Activated naive CD8-positive, alpha-beta T cell treated with anti-CD3 and anti-CD28 coated beads, Interleukin-2, amount 50 U/mL, for 24 hours (primary cell): ENCODE data around the gene MERTK.
"Not testable (repeated sequence)": the region's sequence is repeated elsewhere in the genome, so short reads cannot be mapped to it uniquely, and the experiment has no call there.

Experiments
- ATAC-seq: fragments of 150-1000 bp; cut with Tn5 transposase; one replicate; pipeline ENCODE4 v1.10.0; 2021
- DNase-seq: peaks from one replicate; pipeline ENCODE4 v3.0.0; 2021
- H3K27ac Mint-ChIP-seq: one replicate; pipeline ENCODE4 v1.8.0; 2021; ENCODE audit warnings: mild to moderate bottlenecking, mixed read lengths
- H3K27me3 Mint-ChIP-seq: one replicate; pipeline ENCODE4 v1.8.0; 2021; ENCODE audit warnings: mixed read lengths
- H3K36me3 Mint-ChIP-seq: one replicate; pipeline ENCODE4 v1.8.0; 2021; ENCODE audit warnings: low read depth, mixed read lengths
- H3K4me1 Mint-ChIP-seq: one replicate; pipeline ENCODE4 v1.8.0; 2021; ENCODE audit warnings: mixed read lengths
- H3K4me3 Mint-ChIP-seq: one replicate; pipeline ENCODE4 v1.8.0; 2021; ENCODE audit warnings: mild to moderate bottlenecking, moderate library complexity, mixed read lengths
- H3K9me3 Mint-ChIP-seq: one replicate; pipeline ENCODE4 v1.8.0; 2021; ENCODE audit warnings: mixed read lengths

Gene MERTK

DNA sequence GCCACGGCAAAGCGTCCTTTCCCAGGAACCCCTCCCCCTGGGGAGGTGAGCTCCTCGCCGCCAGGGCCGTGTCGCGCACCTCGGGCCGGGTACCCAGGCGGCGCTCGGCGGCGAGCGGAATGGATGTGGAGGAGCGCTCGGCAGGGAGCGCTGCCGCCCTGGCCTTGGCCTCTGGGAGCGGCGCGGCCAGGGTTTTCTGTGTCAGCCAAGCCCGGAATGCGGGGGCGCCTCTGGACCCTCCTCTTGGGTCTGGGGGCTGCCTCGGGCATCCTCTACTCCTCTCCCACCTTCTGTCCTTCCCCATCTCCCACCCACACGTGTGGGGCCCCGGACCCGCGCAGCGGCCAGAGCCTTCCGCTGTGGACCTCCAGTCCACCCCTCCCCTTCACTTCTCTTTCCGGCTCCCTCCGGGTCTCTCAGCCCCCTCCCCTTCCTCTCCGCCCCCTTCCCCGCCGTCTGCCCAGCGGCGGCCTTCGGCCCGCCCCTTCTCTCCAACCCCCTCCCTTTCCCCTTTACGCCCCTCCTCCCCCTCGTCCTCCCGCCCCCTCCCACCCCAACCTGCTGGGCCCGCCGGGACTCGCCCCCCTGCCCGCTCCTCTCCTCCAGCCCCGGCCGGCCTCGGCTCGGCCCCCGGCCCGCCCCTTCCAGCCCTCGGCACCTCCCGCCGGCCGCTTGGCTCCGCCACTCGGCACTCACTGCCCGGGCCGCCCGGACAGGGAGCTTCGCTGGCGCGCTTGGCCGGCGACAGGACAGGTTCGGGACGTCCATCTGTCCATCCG lies at the start of gene MERTK:
Gene MERTK (plus strand): TSS at position 684 of the 779 bp plus-strand sequence. CDS start 129 bp downstream, outside the sequence.
- DNase-seq = peak; percentile 67
- Mint-ChIP-seq H3K4me3 (peak within 1 kb of the TSS; percentile 77), H3K36me3 (no peaks in the 10 kb centered on the region), H3K9me3 (no peaks in the 10 kb centered on the region), H3K27ac (no peak within 1 kb of the TSS), H3K27me3 (peaks cover 30% of the 10 kb centered on the region), H3K4me1 (peaks cover 13% of the 10 kb centered on the region)
- peak; percentile 95 for ATAC-seq

GRCh38 chr2:111850646-111851045 lies 47.8 kb upstream of the MERTK start:
- not testable (repeated sequence) for H3K4me3 Mint-ChIP-seq, H3K27me3 Mint-ChIP-seq, H3K4me1 Mint-ChIP-seq, H3K27ac Mint-ChIP-seq, ATAC-seq, H3K9me3 Mint-ChIP-seq
- DNase-seq = peak; percentile 29
- H3K36me3 Mint-ChIP-seq = peaks cover 41% of the 10 kb centered on the region

DNA sequence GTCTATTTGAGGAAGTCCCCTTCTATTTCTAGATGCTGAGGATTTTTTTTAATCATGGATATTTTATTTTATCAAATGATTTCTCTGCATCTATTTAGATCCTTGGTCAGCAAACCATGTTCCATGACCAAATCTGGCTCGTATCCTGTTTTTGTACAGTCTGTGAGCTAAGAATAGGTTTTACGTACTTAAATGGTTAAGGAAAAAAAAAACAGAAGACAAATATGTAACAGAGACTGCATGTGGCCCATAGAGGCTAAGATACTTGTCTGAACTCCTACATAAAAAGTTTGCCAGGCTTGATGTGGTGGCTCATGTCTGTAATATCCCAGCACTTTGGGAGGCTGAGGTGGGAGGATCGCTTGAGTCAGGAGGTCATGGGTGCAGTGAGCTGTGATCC lies 45.9 kb upstream of the MERTK start:
- not testable (repeated sequence) for H3K4me1 Mint-ChIP-seq, H3K9me3 Mint-ChIP-seq, H3K27ac Mint-ChIP-seq, H3K4me3 Mint-ChIP-seq, H3K27me3 Mint-ChIP-seq, ATAC-seq, DNase-seq
- peaks cover 47% of the 10 kb centered on the region for H3K36me3 Mint-ChIP-seq

- DNase-seq, H3K4me1 Mint-ChIP-seq, H3K27me3 Mint-ChIP-seq, H3K9me3 Mint-ChIP-seq, H3K27ac Mint-ChIP-seq, H3K4me3 Mint-ChIP-seq: not testable (repeated sequence)
- H3K36me3 Mint-ChIP-seq = peaks cover 43% of the 10 kb centered on the region
- ATAC-seq = peak; percentile 83
These were observed 38.4 kb upstream of the MERTK start for GRCh38 chr2:111860005-111860404.

- not testable (repeated sequence) for H3K4me3 Mint-ChIP-seq, ATAC-seq
These were observed 33.3 kb upstream of the MERTK start for GRCh38 chr2:111865124-111865523.

DNA sequence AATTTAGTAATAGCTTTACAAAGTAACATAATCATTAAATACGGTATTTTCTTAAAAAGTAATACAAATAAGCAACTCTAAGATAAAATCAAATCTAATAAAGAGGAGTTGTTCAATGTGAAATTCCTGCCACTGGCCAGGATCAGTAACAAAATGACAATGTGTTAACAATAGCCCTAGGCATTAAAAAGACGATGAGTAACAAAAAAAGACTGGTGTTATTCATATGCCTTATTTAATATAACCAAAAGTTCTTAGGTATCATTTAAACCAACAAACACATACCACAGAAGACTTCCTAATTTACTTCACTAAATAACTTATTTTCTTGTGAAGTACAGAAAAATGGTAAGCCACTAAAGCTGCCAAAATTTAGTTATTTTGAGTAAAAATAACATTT lies 25.6 kb upstream of the MERTK start:
- H3K27ac Mint-ChIP-seq, H3K27me3 Mint-ChIP-seq, ATAC-seq, H3K9me3 Mint-ChIP-seq, H3K4me3 Mint-ChIP-seq, DNase-seq: not testable (repeated sequence)
- Mint-ChIP-seq H3K36me3 (peaks cover 58% of the 10 kb centered on the region), H3K4me1 (peaks cover 18% of the 10 kb centered on the region)

More at GRCh38 chr2:111865124-111865523, 33.3 kb upstream of the MERTK start:
- H3K36me3 Mint-ChIP-seq = peaks cover 34% of the 10 kb centered on the region
- not testable (repeated sequence) for H3K4me1 Mint-ChIP-seq, H3K27ac Mint-ChIP-seq, H3K9me3 Mint-ChIP-seq, H3K27me3 Mint-ChIP-seq, DNase-seq

GRCh38 chr2:111883661-111884591 lies 14.5 kb upstream of the MERTK start, which contains the start of gene ANAPC1:
TSS of gene ANAPC1 (minus strand) at chr2:111884193. CDS start at chr2:111880825, 3,368 bp downstream.
- DNase-seq (peak; percentile 91), ATAC-seq (peak; percentile 91)
- H3K36me3 Mint-ChIP-seq = peaks cover 22% of the 10 kb centered on the region
- peak within 1 kb of the TSS; percentile 98 for H3K27ac Mint-ChIP-seq
- peaks cover 31% of the 10 kb centered on the region for H3K4me1 Mint-ChIP-seq
- H3K27me3 Mint-ChIP-seq = no peaks in the 10 kb centered on the region
- H3K4me3 Mint-ChIP-seq = peak within 1 kb of the TSS; percentile 96
- no peaks in the 10 kb centered on the region for H3K9me3 Mint-ChIP-seq

DNA sequence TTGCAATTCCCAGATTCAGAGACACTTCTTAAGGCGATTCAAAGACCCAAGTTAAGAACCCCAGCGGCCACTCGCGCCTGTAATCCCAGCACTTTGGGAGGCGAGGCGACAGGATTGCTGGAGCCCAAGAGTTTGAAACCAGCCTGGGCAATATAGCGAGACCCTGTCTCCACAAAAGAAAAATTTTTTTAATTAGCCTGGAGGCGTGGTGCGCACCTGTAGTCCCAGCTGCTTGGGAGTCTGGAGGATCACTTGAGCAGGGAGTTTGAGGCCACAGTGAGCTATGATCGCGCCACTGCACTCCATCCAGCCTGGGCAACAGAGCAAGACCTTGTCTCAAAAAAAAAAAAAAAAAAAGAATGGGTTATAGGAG lies 13.8 kb upstream of the MERTK start:
- Mint-ChIP-seq H3K27ac (peak overlapping the region; percentile 98), H3K36me3 (peaks cover 19% of the 10 kb centered on the region), H3K4me3 (peak overlapping the region; percentile 96), H3K9me3 (no peaks in the 10 kb centered on the region), H3K4me1 (peaks cover 29% of the 10 kb centered on the region), H3K27me3 (no peaks in the 10 kb centered on the region)
- ATAC-seq = no peak
- DNase-seq = no peak

- H3K27ac Mint-ChIP-seq = no peak overlapping the region
- H3K9me3 Mint-ChIP-seq = no peaks in the 10 kb centered on the region
- ATAC-seq (no peak), DNase-seq (no peak)
- peaks cover 29% of the 10 kb centered on the region for H3K27me3 Mint-ChIP-seq
- H3K4me1 Mint-ChIP-seq = peaks cover 13% of the 10 kb centered on the region
- no peaks in the 10 kb centered on the region for H3K36me3 Mint-ChIP-seq
- H3K4me3 Mint-ChIP-seq = no peak overlapping the region
These were observed 2.4 kb upstream of the MERTK start for GRCh38 chr2:111896024-111896423.

DNA sequence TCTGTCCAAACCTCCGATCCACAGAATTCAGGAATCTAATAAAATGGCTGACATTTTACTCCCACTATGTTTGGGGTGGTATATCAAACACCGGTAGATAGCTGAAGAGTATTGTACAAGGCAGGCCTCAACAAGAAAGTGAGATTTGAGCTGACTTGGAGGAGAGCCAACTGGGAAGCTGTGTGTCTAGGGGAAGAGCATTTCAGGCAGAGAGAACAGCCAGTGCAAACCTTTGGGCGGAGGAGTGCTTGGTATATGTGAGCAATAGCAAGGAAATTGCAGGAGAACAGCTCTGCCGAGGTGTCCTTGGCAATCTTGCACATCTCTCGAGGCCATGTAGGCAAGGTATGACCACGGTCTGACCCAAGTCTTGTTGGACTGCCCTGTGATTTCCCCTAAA lies 1.8 kb upstream of the MERTK start:
- Mint-ChIP-seq H3K4me1 (peaks cover 13% of the 10 kb centered on the region), H3K36me3 (no peaks in the 10 kb centered on the region), H3K27me3 (peaks cover 30% of the 10 kb centered on the region), H3K27ac (no peak overlapping the region), H3K9me3 (no peaks in the 10 kb centered on the region), H3K4me3 (no peak overlapping the region)
- DNase-seq (no peak), ATAC-seq (no peak)

- Mint-ChIP-seq H3K27me3 (peaks cover 30% of the 10 kb centered on the region), H3K4me3 (peak overlapping the region; percentile 77), H3K4me1 (peaks cover 13% of the 10 kb centered on the region), H3K9me3 (no peaks in the 10 kb centered on the region), H3K36me3 (no peaks in the 10 kb centered on the region), H3K27ac (no peak overlapping the region)
- DNase-seq = no peak
- ATAC-seq = no peak
These were observed 830 bp upstream of the MERTK start for GRCh38 chr2:111897630-111897923.

DNA sequence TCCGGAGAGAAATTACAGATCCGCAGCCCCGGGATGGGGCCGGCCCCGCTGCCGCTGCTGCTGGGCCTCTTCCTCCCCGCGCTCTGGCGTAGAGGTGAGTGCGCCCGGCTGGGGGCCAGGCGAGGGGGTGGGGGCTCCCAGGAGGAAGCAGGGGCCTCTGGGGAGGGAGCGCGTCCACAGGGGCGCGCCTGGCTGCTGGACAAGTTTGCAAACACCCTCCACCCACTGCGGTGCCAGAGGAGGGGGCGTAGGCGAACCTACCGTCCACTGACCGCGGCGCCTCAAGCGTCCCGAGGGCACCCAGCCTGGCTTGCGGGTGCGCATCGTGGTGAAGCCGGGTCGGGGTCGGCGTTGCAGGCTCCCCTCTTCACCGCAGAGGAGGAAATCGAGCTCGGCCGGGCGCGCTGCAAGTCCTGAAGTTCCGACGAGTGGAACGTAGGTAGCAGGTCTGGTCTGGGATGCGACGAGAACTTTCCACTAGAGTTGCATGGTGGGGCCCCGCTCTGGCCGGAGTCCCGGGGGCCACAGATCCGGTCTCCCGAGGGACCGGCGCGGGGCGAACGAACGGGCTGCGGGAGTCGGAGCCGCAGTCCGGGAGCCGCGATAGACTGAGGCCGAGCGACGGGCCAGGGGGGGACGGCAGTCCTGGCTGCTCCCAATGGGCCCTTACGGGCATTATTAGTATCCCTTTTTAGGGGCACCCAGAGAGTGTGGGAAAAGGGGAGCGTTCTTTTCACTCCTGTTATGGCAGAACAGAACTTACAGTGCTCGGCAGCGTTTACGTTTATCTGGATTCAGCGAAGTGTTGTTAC lies 502 bp downstream of the MERTK start:
- peak; percentile 4 for ATAC-seq
- peak; percentile 19 for DNase-seq
- H3K36me3 Mint-ChIP-seq = no peaks in the 10 kb centered on the region
- peaks cover 13% of the 10 kb centered on the region for H3K4me1 Mint-ChIP-seq
- peaks cover 28% of the 10 kb centered on the region for H3K27me3 Mint-ChIP-seq
- no peak overlapping the region for H3K27ac Mint-ChIP-seq
- H3K9me3 Mint-ChIP-seq = no peaks in the 10 kb centered on the region
- H3K4me3 Mint-ChIP-seq = peak overlapping the region; percentile 52

DNA sequence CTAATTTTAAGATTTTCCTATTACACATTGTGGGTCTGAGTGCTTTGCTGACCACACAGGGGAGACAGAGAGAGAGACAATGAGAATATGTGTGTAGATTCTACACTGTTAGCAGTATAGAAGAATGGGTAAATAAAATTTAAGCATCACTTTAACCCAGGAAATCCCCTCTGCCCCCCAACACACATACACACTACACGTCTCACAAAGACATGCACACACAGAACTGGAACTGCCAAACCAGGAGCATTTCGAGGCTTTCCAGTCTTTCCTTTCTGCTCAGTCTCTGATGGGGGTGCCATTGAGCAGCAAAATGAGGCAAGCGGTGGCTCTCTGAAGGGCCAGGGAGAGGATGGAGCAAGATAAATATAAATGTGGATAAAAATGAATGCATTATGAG lies 2.5 kb downstream of the MERTK start:
- Mint-ChIP-seq H3K27me3 (peaks cover 23% of the 10 kb centered on the region), H3K4me1 (peaks cover 13% of the 10 kb centered on the region), H3K36me3 (no peaks in the 10 kb centered on the region), H3K4me3 (no peak overlapping the region), H3K27ac (no peak overlapping the region), H3K9me3 (no peaks in the 10 kb centered on the region)
- DNase-seq (no peak), ATAC-seq (no peak)

DNA sequence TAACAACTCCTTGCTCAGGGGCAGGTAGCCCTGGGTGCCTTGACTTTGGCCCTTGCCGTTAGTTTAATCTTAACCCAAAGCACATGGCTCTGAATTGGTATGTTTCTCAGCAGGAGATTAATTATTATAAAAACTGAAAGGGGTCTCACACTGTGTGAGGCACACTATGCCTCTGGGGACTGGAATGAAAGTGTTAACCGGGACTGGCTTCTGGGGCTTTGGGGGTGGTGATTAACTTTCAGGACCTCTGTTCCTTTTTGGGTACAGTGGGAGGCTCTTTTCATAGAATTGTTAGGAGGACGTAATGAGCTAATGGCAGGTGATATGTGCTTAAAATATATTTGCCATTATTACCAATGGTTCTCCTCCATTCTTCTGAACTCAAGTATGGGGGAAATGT lies 5.1 kb downstream of the MERTK start:
- no peaks in the 10 kb centered on the region for H3K9me3 Mint-ChIP-seq
- no peak overlapping the region for H3K4me3 Mint-ChIP-seq
- peaks cover 20% of the 10 kb centered on the region for H3K27me3 Mint-ChIP-seq
- DNase-seq (no peak), ATAC-seq (no peak)
- H3K27ac Mint-ChIP-seq = no peak overlapping the region
- H3K36me3 Mint-ChIP-seq = no peaks in the 10 kb centered on the region
- H3K4me1 Mint-ChIP-seq = peaks cover 15% of the 10 kb centered on the region
